DND-41 (cell line): ENCODE data around the gene WIF1.
A peak's percentile ranks its signal among the peaks of the same experiment; 100 is the strongest.

Source experiments
- ATAC-seq: fragments of 200-7000 bp; cut with Tn5 transposase; 3 replicates; pipeline ENCODE4 v1.9.1; 2021; ENCODE audit warnings: low read depth; ENCODE audit not compliant: insufficient read depth
- DNase-seq: peaks from one replicate; pipeline ENCODE4 v3.0.0-alpha.2; 2020
- H2AFZ ChIP-seq: 2 replicates; pipeline ENCODE4 v1.6.0; 2012; ENCODE audit warnings: low read depth, low read length
- H3K27ac ChIP-seq: 2 replicates; pipeline ENCODE4 v1.5.1; 2012; ENCODE audit warnings: low read length, inconsistent platforms
- H3K27me3 ChIP-seq: fragments of 200-600 bp; sonication (generic); 2 replicates; pipeline ENCODE4 v1.6.0; 2012; ENCODE audit warnings: low read length, mild to moderate bottlenecking, inconsistent platforms; ENCODE audit not compliant: insufficient read depth, poor library complexity
- H3K36me3 ChIP-seq: 2 replicates; pipeline ENCODE4 v1.5.1; 2012; ENCODE audit warnings: low read length, inconsistent platforms; ENCODE audit not compliant: insufficient read depth
- H3K4me1 ChIP-seq: 2 replicates; pipeline ENCODE4 v1.5.1; 2012; ENCODE audit warnings: mild to moderate bottlenecking, low read length; ENCODE audit not compliant: insufficient read depth
- H3K4me2 ChIP-seq: 2 replicates; pipeline ENCODE4 v1.6.0; 2012; ENCODE audit warnings: mild to moderate bottlenecking, moderate library complexity, low read length, inconsistent platforms; ENCODE audit not compliant: insufficient read depth
- H3K4me3 ChIP-seq, 2 experiments: fragments of 200-600 bp in 1 of 2; shearing (Covaris generic) in 1 of 2; 2 replicates each; pipeline ENCODE4 v1.5.1; 2012 to 2016; ENCODE audit warnings: inconsistent platforms in 2 of 2, low read length in 2 of 2, mild to moderate bottlenecking in 2 of 2, low read depth in 1 of 2, moderate library complexity in 1 of 2
- H3K79me2 ChIP-seq: 2 replicates; pipeline ENCODE4 v1.6.0; 2012; ENCODE audit warnings: low read length, inconsistent platforms; ENCODE audit not compliant: insufficient read depth
- H3K9ac ChIP-seq: 2 replicates; pipeline ENCODE4 v1.6.0; 2012; ENCODE audit warnings: low read depth, mild to moderate bottlenecking, inconsistent platforms, low read length, moderate library complexity
- H3K9me3 ChIP-seq: 2 replicates; pipeline ENCODE4 v1.5.1; 2012; ENCODE audit warnings: low read length, moderate library complexity, mild to moderate bottlenecking, inconsistent platforms; ENCODE audit not compliant: insufficient read depth, severe bottlenecking
- H4K20me1 ChIP-seq: 2 replicates; pipeline ENCODE4 v1.6.0; 2012; ENCODE audit warnings: low read length; ENCODE audit not compliant: insufficient read depth
- CTCF ChIP-seq: IDR thresholded peaks from 2 replicates; pipeline ENCODE4 v1.5.1; 2012; ENCODE audit warnings: borderline replicate concordance, low read length, moderate library complexity, mild to moderate bottlenecking; ENCODE audit not compliant: poor library complexity, severe bottlenecking; ENCODE audit errors: extremely low read depth
- EZH2 ChIP-seq: IDR thresholded peaks from 3 replicates; pipeline ENCODE4 v1.6.1; 2012; ENCODE audit warnings: borderline replicate concordance, low read depth, mild to moderate bottlenecking, moderate library complexity, low read length, inconsistent platforms; ENCODE audit not compliant: severe bottlenecking

The WIF1 gene

GRCh38 chr12:65157091-65157490 lies 36.0 kb upstream of the WIF1 start:
- no peak for TF ChIP-seq CTCF
- no peak for TF ChIP-seq EZH2
- no peaks in the 10 kb centered on the region for H3K36me3 ChIP-seq
- H3K4me3 ChIP-seq: no peak overlapping the region
- no peaks in the 10 kb centered on the region for H3K79me2 ChIP-seq
- H3K27ac ChIP-seq: peak overlapping the region; percentile 72; the same call in 1 of the 2 replicates
- no peak overlapping the region for H3K4me2 ChIP-seq
- H2AFZ ChIP-seq: peak overlapping the region; percentile 92
- ATAC-seq (no peak), DNase-seq (no peak)
- no peaks in the 10 kb centered on the region for H4K20me1 ChIP-seq
- H3K9ac ChIP-seq: no peak overlapping the region
- peaks cover 3% of the 10 kb centered on the region for H3K27me3 ChIP-seq
- H3K4me1 ChIP-seq: peaks cover 19% of the 10 kb centered on the region
- no peaks in the 10 kb centered on the region for H3K9me3 ChIP-seq

GRCh38 chr12:65156366-65156841 lies 35.3 kb upstream of the WIF1 start:
- peak; percentile 16 for DNase-seq
- H3K27ac ChIP-seq: peak overlapping the region; percentile 72

DNA sequence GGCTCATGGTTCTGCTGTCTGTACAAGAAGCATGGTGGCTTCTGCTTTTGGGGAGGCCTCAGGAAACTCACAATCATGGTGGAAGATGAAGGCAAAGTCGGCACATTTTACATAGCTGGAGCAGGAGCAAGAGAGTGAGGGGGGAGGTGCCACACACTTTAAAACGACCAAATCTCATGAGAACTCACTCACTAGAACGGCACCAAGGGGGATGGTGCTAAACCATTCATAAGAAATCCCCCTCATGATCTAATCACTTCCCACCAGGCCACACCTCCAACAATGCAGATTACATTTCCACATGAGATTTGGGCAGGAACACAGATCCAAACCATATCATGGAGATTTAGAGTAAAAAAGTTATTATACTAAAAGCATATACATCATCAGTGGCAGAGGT lies 34.7 kb upstream of the WIF1 start:
- ATAC-seq (peak; percentile 41; the same call in 2 of the 3 replicates), DNase-seq (no peak)
- Histone ChIP-seq H2AFZ (peak overlapping the region; percentile 92), H4K20me1 (no peaks in the 10 kb centered on the region), H3K4me1 (peaks cover 19% of the 10 kb centered on the region), H3K27ac (peak overlapping the region; percentile 72; the same call in 1 of the 2 replicates), H3K4me2 (peak overlapping the region; percentile 58), H3K36me3 (no peaks in the 10 kb centered on the region), H3K9me3 (no peaks in the 10 kb centered on the region), H3K4me3 (no peak overlapping the region), H3K79me2 (no peaks in the 10 kb centered on the region), H3K27me3 (peaks cover 3% of the 10 kb centered on the region), H3K9ac (peak overlapping the region; percentile 7; the same call in 1 of the 2 replicates)
- TF ChIP-seq EZH2 (no peak), CTCF (no peak)

More at GRCh38 chr12:65156366-65156841, 35.3 kb upstream of the WIF1 start:
- Histone ChIP-seq H3K4me3 (no peak overlapping the region), H2AFZ (peak overlapping the region; percentile 92), H3K27me3 (peaks cover 3% of the 10 kb centered on the region), H3K36me3 (no peaks in the 10 kb centered on the region), H3K79me2 (no peaks in the 10 kb centered on the region), H3K4me1 (peaks cover 19% of the 10 kb centered on the region), H3K9me3 (no peaks in the 10 kb centered on the region), H3K9ac (peak overlapping the region; percentile 24; the same call in 1 of the 2 replicates), H3K4me2 (peak overlapping the region; percentile 58), H4K20me1 (no peaks in the 10 kb centered on the region)
- TF ChIP-seq EZH2: no peak
- no peak for TF ChIP-seq CTCF
- peak; percentile 71 for ATAC-seq
